Cardiac muscle cell (in vitro differentiated cells and primary cell): ENCODE results near the gene TPO. TPM values are rescaled to one million over a fixed set of nuclear protein-coding genes. Genes with fewer than 3 reads are reported as not detected.

Source experiments
- DNase-seq, 2 donors: peaks; one replicate each; pipeline versions ENCODE4 v3.0.0 to v3.0.0-alpha.2; 2010 to 2017; ENCODE audit warnings: low read depth in 1 of 2, low spot score in 1 of 2
- H3K27ac ChIP-seq: fragments of 200-600 bp; sonication (generic); 2 replicates; pipeline ENCODE4 v1.5.1; 2016
- H3K27me3 ChIP-seq: fragments of 200-600 bp; sonication (generic); 2 replicates; pipeline ENCODE4 v1.6.0; 2016; ENCODE audit warnings: control low read depth
- H3K36me3 ChIP-seq: fragments of 200-600 bp; sonication (generic); 2 replicates; pipeline ENCODE4 v1.5.1; 2016; ENCODE audit warnings: control low read depth
- H3K4me1 ChIP-seq: fragments of 200-600 bp; sonication (generic); 2 replicates; pipeline ENCODE4 v1.8.1; 2017; ENCODE audit warnings: low read depth, mild to moderate bottlenecking, mixed run types
- H3K4me3 ChIP-seq: fragments of 200-600 bp; sonication (generic); 2 replicates; pipeline ENCODE4 v1.5.1; 2016; ENCODE audit warnings: mild to moderate bottlenecking
- H3K9me3 ChIP-seq: fragments of 200-600 bp; sonication (generic); 2 replicates; pipeline ENCODE4 v1.5.1; 2017; ENCODE audit warnings: low read depth, mild to moderate bottlenecking, control low read depth
- CTCF ChIP-seq: IDR thresholded peaks from 2 replicates; pipeline ENCODE4 v1.5.1; 2012; ENCODE audit warnings: low read depth, mild to moderate bottlenecking, low read length
- polyA plus RNA-seq: library from polyadenylated mRNA; unstranded; fragments of >200 nt; fragmentation: Nextera tagmentation; extraction: Ambion mirVana; gene quantifications from 2 replicates; pipeline ENCODE4 v1.2.1, GENCODE V29; 2016
- total RNA-seq: library from RNA; depleted of rRNA; stranded (reverse); fragments of >200 nt; gene quantifications from 2 replicates; pipeline ENCODE4 v1.2.3, GENCODE V29; 2016

Gene TPO
- total and polyA plus RNA-seq, 2 experiments from 2014 or later = 0.46 to 0.71 TPM

GRCh38 chr2:1455466-1455865 lies 42.2 kb downstream of the TPO start:
- no peak overlapping the region for H3K4me3 ChIP-seq
- no peaks in the 10 kb centered on the region for H3K36me3 ChIP-seq
- no peaks in the 10 kb centered on the region for H3K9me3 ChIP-seq
- no peak overlapping the region for H3K27ac ChIP-seq
- peak in 1 of 2 donors; percentile 2 for DNase-seq
- H3K27me3 ChIP-seq = no peaks in the 10 kb centered on the region
- H3K4me1 ChIP-seq = no peaks in the 10 kb centered on the region
- TF ChIP-seq CTCF = no peak

GRCh38 chr2:1458432-1458831 lies 45.2 kb downstream of the TPO start:
- Histone ChIP-seq H3K9me3 (no peaks in the 10 kb centered on the region), H3K36me3 (no peaks in the 10 kb centered on the region), H3K27me3 (no peaks in the 10 kb centered on the region), H3K4me3 (no peak overlapping the region), H3K27ac (no peak overlapping the region), H3K4me1 (no peaks in the 10 kb centered on the region)
- no peak for DNase-seq
- TF ChIP-seq CTCF = no peak

- Histone ChIP-seq H3K4me3 (no peak overlapping the region), H3K27me3 (no peaks in the 10 kb centered on the region), H3K4me1 (no peaks in the 10 kb centered on the region), H3K27ac (no peak overlapping the region), H3K36me3 (no peaks in the 10 kb centered on the region), H3K9me3 (no peaks in the 10 kb centered on the region)
- TF ChIP-seq CTCF = no peak
- no peak for DNase-seq
Observed at GRCh38 chr2:1459727-1460126, 46.5 kb downstream of the TPO start.

GRCh38 chr2:1460851-1461418 lies 47.7 kb downstream of the TPO start:
- no peak for DNase-seq
- Histone ChIP-seq H3K4me3 (no peak overlapping the region), H3K27ac (no peak overlapping the region), H3K36me3 (no peaks in the 10 kb centered on the region), H3K27me3 (no peaks in the 10 kb centered on the region), H3K9me3 (no peaks in the 10 kb centered on the region), H3K4me1 (no peaks in the 10 kb centered on the region)
- no peak for TF ChIP-seq CTCF

GRCh38 chr2:1461507-1462390 lies 48.5 kb downstream of the TPO start:
- DNase-seq = no peak
- TF ChIP-seq CTCF = no peak
- H3K4me1 ChIP-seq = no peaks in the 10 kb centered on the region
- H3K4me3 ChIP-seq = no peak overlapping the region
- no peak overlapping the region for H3K27ac ChIP-seq
- no peaks in the 10 kb centered on the region for H3K36me3 ChIP-seq
- no peaks in the 10 kb centered on the region for H3K27me3 ChIP-seq
- no peaks in the 10 kb centered on the region for H3K9me3 ChIP-seq
